Esophagus muscularis mucosa (tissue), 4 donors: ENCODE data around the gene CYYR1. TPM values are rescaled to one million over a fixed set of nuclear protein-coding genes. Genes with fewer than 3 reads are reported as not detected.

Experiments
- DNase-seq: peaks from one replicate; pipeline ENCODE4 v3.0.0-alpha.2; 2017; ENCODE audit errors: extremely low spot score
- H3K27ac ChIP-seq, 4 donors: fragments of 200-600 bp; sonication (generic); replicated peaks in 1 of 4; 1 replicate in 3 of 4; 2 replicates in 1 of 4; pipeline ENCODE4 v1.5.1; 2016 to 2019; ENCODE audit warnings: mild to moderate bottlenecking in 1 of 4
- H3K27me3 ChIP-seq, 4 donors: fragments of 200-600 bp; sonication (generic); one replicate each; pipeline versions ENCODE4 v1.5.1 to v1.6.0; 2016 to 2019
- H3K36me3 ChIP-seq, 4 donors: fragments of 200-600 bp; sonication (generic); one replicate each; pipeline ENCODE4 v1.5.1; 2016 to 2019
- H3K4me1 ChIP-seq, 4 donors: fragments of 200-600 bp; sonication (generic); one replicate each; pipeline ENCODE4 v1.5.1; 2016 to 2019
- H3K4me3 ChIP-seq, 4 donors: fragments of 200-600 bp; sonication (generic); 1 replicate in 2 of 4; 2 replicates in 2 of 4; pipeline ENCODE4 v1.5.1; 2016 to 2019; ENCODE audit warnings: mild to moderate bottlenecking in 4 of 4, moderate library complexity in 1 of 4
- H3K9me3 ChIP-seq, 4 donors: fragments of 200-600 bp; sonication (generic); 1 replicate in 3 of 4; 2 replicates in 1 of 4; pipeline ENCODE4 v1.5.1; 2016 to 2019
- EP300 ChIP-seq: sonication (generic); formaldehyde crosslinking; IDR thresholded peaks from one replicate; pipeline ENCODE4 v1.6.1; 2017; ENCODE audit warnings: antibody characterized with exemption
- POLR2A ChIP-seq: fragments of 450-650 bp; IDR thresholded peaks from one replicate; pipeline ENCODE4 v1.6.1; 2017; ENCODE audit warnings: antibody characterized with exemption, moderate library complexity, mild to moderate bottlenecking, low read depth
- POLR2AphosphoS5 ChIP-seq, 2 donors: sonication (generic); formaldehyde crosslinking; IDR thresholded peaks; one replicate each; pipeline ENCODE4 v1.6.1; 2017; ENCODE audit warnings: antibody characterized with exemption in 2 of 2
- WGBS: methylation state at CpG from one replicate; pipeline ENCODE4 v1.1.5; 2018; 5-methylcytosine and 5-hydroxymethylcytosine counted together
- intact Hi-C: fragments of 100-400 bp; cut with DNase I; formaldehyde crosslinking; loops from one replicate; pipeline ENCODE4 v1.15.1; 2023
- total RNA-seq, 4 donors: library from RNA; depleted of rRNA; stranded (reverse); fragments of >200 nt; gene quantifications; one replicate each; pipeline versions ENCODE4 v1.1.0 to v1.2.1, GENCODE V29; 2016
- TF ChIP-seq, protein P1 (sequence below), 3 experiments: fragments of 200-600 bp in 2 of 3; fragments of 450-650 bp in 1 of 3; sonication (generic) in 2 of 3; IDR thresholded peaks; one replicate each; pipeline ENCODE4 v1.5.1; 2017 to 2019; ENCODE audit warnings: antibody characterized with exemption in 3 of 3, mild to moderate bottlenecking in 2 of 3, moderate library complexity in 1 of 3

Gene CYYR1
- total RNA-seq, 4 donors from 2014 or later: 10.0 to 19.3 (median 16.3) TPM

DNA sequence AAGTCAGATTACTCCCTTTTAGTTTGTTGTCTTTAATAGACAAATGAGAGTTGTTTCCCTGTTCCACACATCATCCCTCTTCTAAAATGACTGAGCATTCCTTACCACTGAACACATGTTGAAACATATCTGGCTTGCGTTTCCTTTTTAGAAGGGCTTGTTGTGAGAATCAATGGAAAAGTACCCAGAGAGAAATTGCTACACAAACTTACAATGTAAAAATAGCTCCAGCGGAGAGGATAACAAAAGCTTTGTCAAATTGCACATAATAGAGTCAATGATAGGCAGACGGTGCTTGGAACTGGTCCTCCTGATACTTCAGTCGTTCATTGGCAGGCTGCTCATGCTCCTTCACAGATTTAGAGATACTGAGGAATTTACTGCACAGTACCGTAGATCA lies 123.9 kb downstream of the CYYR1 start:
- DNase-seq: no peak
- 50% methylated on average over 5 of the region's 5 CpGs for WGBS
- Histone ChIP-seq H3K27ac (no peak overlapping the region), H3K9me3 (no peaks in the 10 kb centered on the region), H3K27me3 (no peaks in the 10 kb centered on the region), H3K4me3 (no peak overlapping the region), H3K36me3 (no peaks in the 10 kb centered on the region), H3K4me1 (no peaks in the 10 kb centered on the region)
- TF ChIP-seq, protein P1, sequence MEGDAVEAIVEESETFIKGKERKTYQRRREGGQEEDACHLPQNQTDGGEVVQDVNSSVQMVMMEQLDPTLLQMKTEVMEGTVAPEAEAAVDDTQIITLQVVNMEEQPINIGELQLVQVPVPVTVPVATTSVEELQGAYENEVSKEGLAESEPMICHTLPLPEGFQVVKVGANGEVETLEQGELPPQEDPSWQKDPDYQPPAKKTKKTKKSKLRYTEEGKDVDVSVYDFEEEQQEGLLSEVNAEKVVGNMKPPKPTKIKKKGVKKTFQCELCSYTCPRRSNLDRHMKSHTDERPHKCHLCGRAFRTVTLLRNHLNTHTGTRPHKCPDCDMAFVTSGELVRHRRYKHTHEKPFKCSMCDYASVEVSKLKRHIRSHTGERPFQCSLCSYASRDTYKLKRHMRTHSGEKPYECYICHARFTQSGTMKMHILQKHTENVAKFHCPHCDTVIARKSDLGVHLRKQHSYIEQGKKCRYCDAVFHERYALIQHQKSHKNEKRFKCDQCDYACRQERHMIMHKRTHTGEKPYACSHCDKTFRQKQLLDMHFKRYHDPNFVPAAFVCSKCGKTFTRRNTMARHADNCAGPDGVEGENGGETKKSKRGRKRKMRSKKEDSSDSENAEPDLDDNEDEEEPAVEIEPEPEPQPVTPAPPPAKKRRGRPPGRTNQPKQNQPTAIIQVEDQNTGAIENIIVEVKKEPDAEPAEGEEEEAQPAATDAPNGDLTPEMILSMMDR (IDR thresholded peaks at IDR 0.05): no peak
- TF ChIP-seq EP300: no peak
- no peak for TF ChIP-seq POLR2A
- TF ChIP-seq POLR2AphosphoS5 (IDR thresholded peaks at IDR 0.05): no peak
- intact Hi-C loops: no loop called here

- DNase-seq: no peak
- Histone ChIP-seq H3K27ac (no peak overlapping the region), H3K27me3 (no peaks in the 10 kb centered on the region), H3K36me3 (no peaks in the 10 kb centered on the region), H3K4me1 (no peaks in the 10 kb centered on the region), H3K9me3 (no peaks in the 10 kb centered on the region), H3K4me3 (no peak overlapping the region)
- intact Hi-C loops: no loop called here
- TF ChIP-seq EP300 (no peak), POLR2A (no peak), POLR2AphosphoS5 (IDR thresholded peaks at IDR 0.05) (no peak)
- TF ChIP-seq, protein P1 (IDR thresholded peaks at IDR 0.05): no peak
- 78% methylated on average over 4 of the region's 4 CpGs for WGBS
These were observed 124.3 kb downstream of the CYYR1 start for GRCh38 chr21:26448751-26449150.

DNA sequence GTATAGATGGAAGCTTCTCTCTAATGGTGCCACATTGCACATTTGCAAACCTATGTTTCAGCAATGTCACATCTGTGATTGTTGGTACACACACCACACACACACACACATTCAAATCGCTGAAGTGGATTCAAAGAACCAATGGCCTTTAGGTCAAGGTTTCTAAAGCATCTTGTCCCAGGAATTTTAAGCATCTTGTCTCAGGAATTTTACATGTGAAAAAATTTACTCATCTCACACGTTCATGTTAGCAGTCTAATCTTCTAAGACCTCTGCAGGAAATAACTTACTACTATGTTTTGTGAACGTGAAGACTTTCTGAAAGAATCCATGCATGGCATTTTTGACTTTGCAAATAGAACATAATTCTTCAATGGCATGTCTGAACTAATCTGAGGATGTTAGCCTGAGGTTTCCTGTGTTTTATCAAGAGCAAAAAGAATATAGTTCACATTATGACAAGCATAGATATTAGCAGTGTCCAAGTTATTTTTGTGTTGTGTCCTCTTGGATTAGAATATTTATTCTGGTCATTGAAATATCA lies 125.1 kb downstream of the CYYR1 start:
- WGBS: 61% methylated on average over 3 of the region's 3 CpGs
- intact Hi-C loops: no loop called here
- TF ChIP-seq, protein P1 (IDR thresholded peaks at IDR 0.05): no peak
- TF ChIP-seq POLR2A (no peak), EP300 (no peak), POLR2AphosphoS5 (IDR thresholded peaks at IDR 0.05) (no peak)
- H3K4me3 ChIP-seq: no peak overlapping the region
- no peak overlapping the region for H3K27ac ChIP-seq
- H3K9me3 ChIP-seq: no peaks in the 10 kb centered on the region
- no peak for DNase-seq
- H3K27me3 ChIP-seq: no peaks in the 10 kb centered on the region
- H3K4me1 ChIP-seq: no peaks in the 10 kb centered on the region
- H3K36me3 ChIP-seq: no peaks in the 10 kb centered on the region

GRCh38 chr21:26445440-26445839 lies 127.6 kb downstream of the CYYR1 start:
- Histone ChIP-seq H3K9me3 (no peaks in the 10 kb centered on the region), H3K27me3 (no peaks in the 10 kb centered on the region), H3K27ac (no peak overlapping the region), H3K4me1 (no peaks in the 10 kb centered on the region), H3K4me3 (no peak overlapping the region), H3K36me3 (no peaks in the 10 kb centered on the region)
- WGBS: 81% methylated on average over 1 of the region's 1 CpG
- DNase-seq: no peak
- intact Hi-C loops: no loop called here
- TF ChIP-seq POLR2AphosphoS5 (IDR thresholded peaks at IDR 0.05) (no peak), EP300 (no peak), POLR2A (no peak)
- TF ChIP-seq, protein P1 (IDR thresholded peaks at IDR 0.05): no peak

- no peak for DNase-seq
- no peaks in the 10 kb centered on the region for H3K36me3 ChIP-seq
- WGBS: 100% methylated on average over 1 of the region's 1 CpG
- no peaks in the 10 kb centered on the region for H3K9me3 ChIP-seq
- no peaks in the 10 kb centered on the region for H3K27me3 ChIP-seq
- intact Hi-C loops: no loop called here
- TF ChIP-seq POLR2AphosphoS5 (IDR thresholded peaks at IDR 0.05) (no peak), POLR2A (no peak), EP300 (no peak)
- TF ChIP-seq, protein P1 (IDR thresholded peaks at IDR 0.05): no peak
- H3K4me3 ChIP-seq: no peak overlapping the region
- H3K27ac ChIP-seq: no peak overlapping the region
- no peaks in the 10 kb centered on the region for H3K4me1 ChIP-seq
These were observed 128.4 kb downstream of the CYYR1 start for GRCh38 chr21:26444646-26445045.
